K562 (cell line): ENCODE measurements around the gene TRABD2B. TPM values are rescaled to one million over a fixed set of nuclear protein-coding genes. Genes with fewer than 3 reads are reported as not detected.

Experiments
- ATAC-seq: fragments of 200-7000 bp; cut with Tn5 transposase; 3 replicates; pipeline ENCODE4 v1.9.1; 2020; ENCODE audit warnings: moderate library complexity
- BruUV-seq: library from RNA; stranded (reverse); fragments of 400-500 nt; replicated peaks from 2 replicates; lab custom pipeline; 2021; lab: Mats Ljungman, UMichigan
- CTCF ChIA-PET: fragments of 300-600 bp; formaldehyde crosslinking; extraction: SDS; loops from one replicate; lab custom pipeline; 2021; ENCODE audit warnings: low intra/inter-chr PET ratio; lab: Yijun Ruan, JAX
- POLR2A ChIA-PET: fragments of 300-600, 350-650 bp; sonication (Branson Sonifier 250); formaldehyde crosslinking; extraction: SDS; loops from one replicate; lab custom pipeline; 2021; ENCODE audit warnings: antibody characterized with exemption, inconsistent platforms; lab: Yijun Ruan, JAX
- DNase-seq, 4 experiments: peaks; one replicate each; pipeline versions ENCODE4 v3.0.0 to v3.0.0-alpha.2; 2011 to 2018; ENCODE audit warnings: low spot score in 3 of 4, mixed read lengths in 3 of 4; ENCODE audit errors: extremely low read depth in 1 of 4
- FAIRE-seq: peaks from 2 replicates; lab custom pipeline; 2011; peaks lifted over from hg19 to GRCh38; lab: Jason Lieb, UNC
- H2AFZ ChIP-seq: 2 replicates; pipeline ENCODE4 v1.6.0; 2011; ENCODE audit warnings: low read depth, low read length, control low read depth, inconsistent platforms
- H3K27ac ChIP-seq: fragments of 200-600 bp; 3 replicates; pipeline ENCODE4 v1.8.0; 2011; ENCODE audit warnings: low read depth, mild to moderate bottlenecking, control low read depth, inconsistent platforms, low read length, moderate library complexity, mixed read lengths; ENCODE audit errors: extremely low read depth
- H3K27me3 ChIP-seq, 2 experiments: fragments of 300-600 bp in 1 of 2; 2 replicates in 1 of 2; 3 replicates in 1 of 2; pipeline versions ENCODE4 v1.6.0 to v1.8.0; 2011; ENCODE audit warnings: inconsistent platforms in 2 of 2, low read length in 2 of 2, mild to moderate bottlenecking in 1 of 2, mixed read lengths in 1 of 2, moderate library complexity in 1 of 2; ENCODE audit not compliant: control insufficient read depth in 2 of 2, insufficient read depth in 2 of 2
- H3K36me3 ChIP-seq: fragments of 300-600 bp; 3 replicates; pipeline ENCODE4 v1.8.0; 2011; ENCODE audit warnings: mild to moderate bottlenecking, low read length, inconsistent platforms; ENCODE audit not compliant: control insufficient read depth, insufficient read depth
- H3K4me1 ChIP-seq, 2 experiments: fragments of 200-600 bp in 1 of 2; replicated peaks in 1 of 2; 2 replicates in 1 of 2; 3 replicates in 1 of 2; pipeline versions ENCODE4 v1.5.1 to v1.8.0; 2011; ENCODE audit warnings: inconsistent platforms in 2 of 2, low read length in 2 of 2, mild to moderate bottlenecking in 1 of 2, mixed read lengths in 1 of 2, moderate library complexity in 1 of 2; ENCODE audit not compliant: control insufficient read depth in 2 of 2, insufficient read depth in 2 of 2
- H3K4me2 ChIP-seq: 2 replicates; pipeline ENCODE4 v1.6.1; 2011; ENCODE audit warnings: low read length, control low read depth, inconsistent platforms, mixed read lengths; ENCODE audit not compliant: insufficient read depth
- H3K4me3 ChIP-seq: fragments of 200-600 bp; sonication (generic), shearing (Covaris generic); 2 replicates; pipeline ENCODE4 v1.5.1; 2016; ENCODE audit warnings: control low read depth, inconsistent platforms
- H3K79me2 ChIP-seq: fragments of 200-600 bp; 3 replicates; pipeline ENCODE4 v1.8.0; 2011; ENCODE audit warnings: low read length, inconsistent platforms; ENCODE audit not compliant: control insufficient read depth, insufficient read depth
- H3K9ac ChIP-seq, 2 experiments: 2 replicates each; pipeline versions ENCODE4 v1.6.0 to v1.6.1; 2011; ENCODE audit warnings: low read depth in 2 of 2, low read length in 2 of 2, control low read depth in 1 of 2, inconsistent platforms in 1 of 2, mild to moderate bottlenecking in 1 of 2, mixed read lengths in 1 of 2; ENCODE audit not compliant: insufficient read depth in 1 of 2
- H3K9me1 ChIP-seq: one replicate; pipeline ENCODE4 v1.6.0; 2011; ENCODE audit warnings: inconsistent platforms, mild to moderate bottlenecking, low read length, moderate library complexity; ENCODE audit not compliant: control insufficient read depth, insufficient read depth
- H3K9me3 ChIP-seq: replicated peaks from 2 replicates; pipeline ENCODE4 v1.5.1; 2011; ENCODE audit warnings: low read depth, low read length, inconsistent platforms; ENCODE audit not compliant: control insufficient read depth, insufficient read depth
- H4K20me1 ChIP-seq: replicated peaks from 2 replicates; pipeline ENCODE4 v1.6.1; 2011; ENCODE audit warnings: low read length, inconsistent platforms, mixed read lengths; ENCODE audit not compliant: control insufficient read depth, insufficient read depth
- ARID1B ChIP-seq: fragments of 450-650 bp; IDR thresholded peaks from 2 replicates; pipeline ENCODE4 v1.6.1; 2016; ENCODE audit warnings: antibody characterized with exemption, mild to moderate bottlenecking, inconsistent platforms
- CBX3 ChIP-seq, 2 experiments: IDR thresholded peaks; 1 replicate in 1 of 2; 2 replicates in 1 of 2; pipeline ENCODE4 v1.6.1; 2012; ENCODE audit warnings: inconsistent platforms in 2 of 2, low read length in 2 of 2, borderline replicate concordance in 1 of 2, control low read depth in 1 of 2
- CXXC5 ChIP-seq: fragments of 250-450 bp; sonication (Bioruptor Pico); IDR thresholded peaks from 2 replicates; pipeline ENCODE4 v1.8.0; 2022; ENCODE audit warnings: inconsistent platforms, mild to moderate bottlenecking, moderate library complexity
- HNRNPL ChIP-seq: fragments of 200-400 bp; formaldehyde crosslinking; IDR thresholded peaks from 2 replicates; pipeline ENCODE4 v1.6.1; 2017; ENCODE audit warnings: low read depth, mild to moderate bottlenecking, low read length
- HSF4 ChIP-seq: fragments of 250-450 bp; sonication (Bioruptor Pico); IDR thresholded peaks from 2 replicates; pipeline ENCODE4 v2.1.2; 2022; ENCODE audit warnings: mild to moderate bottlenecking, moderate library complexity, borderline replicate concordance
- ILK ChIP-seq: fragments of 450-650 bp; IDR thresholded peaks from 2 replicates; pipeline ENCODE4 v1.6.1; 2016; ENCODE audit warnings: missing genetic modification characterization, low read depth, mild to moderate bottlenecking, missing compliant biosample characterization, moderate library complexity, borderline replicate concordance
- MAFK ChIP-seq: IDR thresholded peaks from 2 replicates; pipeline ENCODE4 v1.6.1; 2011; ENCODE audit warnings: low read length, improper control_type of control experiment
- MEF2D ChIP-seq: conservative IDR thresholded peaks from 2 replicates; pipeline ENCODE4 v1.6.1; 2016; ENCODE audit warnings: low read depth, missing genetic modification characterization, missing compliant biosample characterization
- POLR2AphosphoS2 ChIP-seq: IDR thresholded peaks from 2 replicates; pipeline ENCODE4 v1.6.1; 2012; ENCODE audit warnings: low read length, improper control_type of control experiment
- POU5F1 ChIP-seq: fragments of 150-350 bp; IDR thresholded peaks from 2 replicates; pipeline ENCODE4 v1.6.1; 2014; ENCODE audit warnings: borderline replicate concordance, low read length, low read depth, mild to moderate bottlenecking; ENCODE audit not compliant: partially characterized antibody
- PYGO2 ChIP-seq: fragments of 450-650 bp; IDR thresholded peaks from 2 replicates; pipeline ENCODE4 v1.6.1; 2016; ENCODE audit warnings: mild to moderate bottlenecking, missing genetic modification characterization, moderate library complexity, missing compliant biosample characterization
- TARDBP ChIP-seq: fragments of 450-650 bp; IDR thresholded peaks from 2 replicates; pipeline ENCODE4 v1.6.1; 2016
- ZNF24 ChIP-seq: fragments of 450-650 bp; IDR thresholded peaks from 2 replicates; pipeline ENCODE4 v1.6.1; 2016
- ZNF347 ChIP-seq: fragments of 450-650 bp; formaldehyde crosslinking; IDR thresholded peaks from 2 replicates; pipeline ENCODE4 v1.4.0; 2020; ENCODE audit warnings: low read depth, mild to moderate bottlenecking, moderate library complexity
- ZNF76 ChIP-seq: fragments of 250-450 bp; sonication (Bioruptor Pico); IDR thresholded peaks from 2 replicates; pipeline ENCODE4 v1.4.0; 2020; ENCODE audit warnings: mild to moderate bottlenecking, moderate library complexity, borderline replicate concordance
- ZNF77 ChIP-seq: fragments of 250-450 bp; sonication (Bioruptor Pico); IDR thresholded peaks from 2 replicates; pipeline ENCODE4 v1.5.0; 2020
- WGBS: fragments of 100-300 bp; shearing (Covaris generic); methylation state at CpG from one replicate; pipeline ENCODE4 v1.1.6; 2016; ENCODE audit warnings: low coverage, mixed read lengths; ENCODE audit not compliant: insufficient coverage; ENCODE audit errors: missing lambda C conversion rate; 5-methylcytosine and 5-hydroxymethylcytosine counted together
- in situ Hi-C: fragments of 300-500 bp; cut with MboI; formaldehyde crosslinking; loops from 4 replicates; pipeline ENCODE4 v1.15.0; 2018; ENCODE audit warnings: inconsistent platforms, mixed read lengths
- intact Hi-C: fragments of 100-400 bp; cut with micrococcal nuclease; formaldehyde crosslinking; loops from 2 replicates; pipeline ENCODE4 v1.14.2; 2022
- polyA plus RNA-seq, 8 experiments: library from polyadenylated mRNA; depleted of rRNA in 4 of 8; stranded (reverse) in 5 of 8; unstranded in 3 of 8; fragments of >200 nt; fragmentation: Nextera tagmentation in 2 of 8; fragmentation: Illumina TruSeq in 1 of 8; extraction: Ambion mirVana in 2 of 8; extraction: Trizol in 1 of 8; gene quantifications; 2 replicates each; pipeline versions ENCODE4 v1.2.1 to v1.2.3, GENCODE V29; 2011 to 2014; ENCODE audit warnings: inconsistent platforms in 1 of 8, missing spikeins in 1 of 8
- total RNA-seq, 7 experiments: library from RNA; depleted of rRNA in 6 of 7; stranded (reverse); fragments of >200 nt in 6 of 7; fragmentation: Illumina TruSeq in 2 of 7; extraction: Trizol in 2 of 7; gene quantifications; 2 replicates each; pipeline versions ENCODE4 v1.2.1 to v1.2.3, GENCODE V29; 2011 to 2021; ENCODE audit warnings: low replicate concordance in 1 of 7
- TF ChIP-seq, protein P1 (sequence below): fragments of 450-650 bp; conservative IDR thresholded peaks from 2 replicates; pipeline ENCODE4 v1.6.1; 2016; ENCODE audit warnings: missing genetic modification characterization, low read depth, mild to moderate bottlenecking, control low read depth, missing compliant biosample characterization
- TF ChIP-seq, protein P2 (sequence below): sonication (generic); formaldehyde crosslinking; IDR thresholded peaks from 2 replicates; pipeline ENCODE4 v1.8.0; 2023; ENCODE audit warnings: mild to moderate bottlenecking, missing genetic modification reagents

Gene TRABD2B
- total and polyA plus RNA-seq, 9 of the 15 experiments (the other 6 are each of a cell fraction or from before 2014, with no cell fraction given), result not detected

DNA sequence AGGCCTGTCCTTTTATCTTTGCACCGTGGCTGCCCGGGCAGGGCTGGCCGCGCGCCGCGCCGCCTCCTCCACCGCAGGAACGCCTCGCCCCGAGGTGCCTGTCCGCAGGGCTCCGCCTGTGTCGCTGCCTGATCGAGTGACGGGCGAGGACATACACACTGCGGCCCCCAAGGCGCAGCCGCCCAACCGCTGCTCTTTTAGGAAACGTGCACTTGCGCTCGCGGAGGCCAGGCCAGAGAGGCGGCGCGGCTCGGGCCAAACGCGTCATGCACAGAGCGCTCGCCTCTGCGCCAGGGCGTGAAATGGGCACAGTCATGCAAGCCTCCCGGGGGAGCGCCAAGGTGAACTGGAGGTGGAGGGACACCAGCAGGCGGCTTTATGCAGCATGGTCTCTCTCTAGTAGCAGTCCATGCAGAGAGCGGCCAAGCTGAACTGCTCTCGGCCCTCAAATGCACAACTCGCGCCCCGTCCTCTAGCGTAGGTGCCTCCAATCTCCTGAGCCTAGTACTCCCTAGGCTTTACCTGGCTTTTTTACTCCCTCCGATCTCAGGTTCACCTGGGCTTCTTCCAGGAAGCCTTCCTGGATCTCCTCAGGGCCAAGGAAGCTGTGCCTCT lies 12.9 kb downstream of the TRABD2B start:
- intact Hi-C loops (no loop called here), in situ Hi-C loops (no loop called here)
- Histone ChIP-seq H2AFZ (no peak overlapping the region), H3K36me3 (no peaks in the 10 kb centered on the region), H3K27ac (no peak overlapping the region), H4K20me1 (no peaks in the 10 kb centered on the region), H3K9me1 (peaks cover 3% of the 10 kb centered on the region), H3K27me3 (peaks cover 20 to 42% of the 10 kb centered on the region in 2 experiments), H3K9me3 (no peaks in the 10 kb centered on the region), H3K4me1 (peaks cover 0 to 5% of the 10 kb centered on the region in 2 experiments; a peak in 1 of 5 replicates), H3K4me2 (no peak overlapping the region), H3K9ac (no peak overlapping the region), H3K4me3 (no peak overlapping the region), H3K79me2 (no peaks in the 10 kb centered on the region)
- ChIA-PET CTCF (no interaction called here), POLR2A (interaction anchor here (0.9 kb wide), 1 partner anchor 10 kb away, joined by 3 read pairs; no protein-coding TSS in a partner anchor)
- WGBS, result 9% methylated on average over 44 of the region's 46 CpGs
- DNase-seq, result no peak
- no peak for FAIRE-seq
- TF ChIP-seq HNRNPL (no peak), PYGO2 (tag) (no peak), POLR2AphosphoS2 (no peak), TARDBP (no peak), ZNF347 (CRISPR knock-in tag) (no peak), MAFK (no peak), ZNF77 (CRISPR knock-in tag) (no peak), ILK (tag) (no peak), CXXC5 (CRISPR knock-in tag) (no peak), MEF2D (tag) (no peak), CBX3 (IDR thresholded peaks at IDR 0.05; ENCODE audit: borderline replicate concordance in 1 of 2, low read length in 2 of 2) (no peak), ZNF76 (no peak), ZNF24 (no peak), HSF4 (no peak), ARID1B (no peak), POU5F1 (no peak)
- TF ChIP-seq, protein P1, sequence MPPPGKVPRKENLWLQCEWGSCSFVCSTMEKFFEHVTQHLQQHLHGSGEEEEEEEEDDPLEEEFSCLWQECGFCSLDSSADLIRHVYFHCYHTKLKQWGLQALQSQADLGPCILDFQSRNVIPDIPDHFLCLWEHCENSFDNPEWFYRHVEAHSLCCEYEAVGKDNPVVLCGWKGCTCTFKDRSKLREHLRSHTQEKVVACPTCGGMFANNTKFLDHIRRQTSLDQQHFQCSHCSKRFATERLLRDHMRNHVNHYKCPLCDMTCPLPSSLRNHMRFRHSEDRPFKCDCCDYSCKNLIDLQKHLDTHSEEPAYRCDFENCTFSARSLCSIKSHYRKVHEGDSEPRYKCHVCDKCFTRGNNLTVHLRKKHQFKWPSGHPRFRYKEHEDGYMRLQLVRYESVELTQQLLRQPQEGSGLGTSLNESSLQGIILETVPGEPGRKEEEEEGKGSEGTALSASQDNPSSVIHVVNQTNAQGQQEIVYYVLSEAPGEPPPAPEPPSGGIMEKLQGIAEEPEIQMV (tag), result no peak
- TF ChIP-seq, protein P2, sequence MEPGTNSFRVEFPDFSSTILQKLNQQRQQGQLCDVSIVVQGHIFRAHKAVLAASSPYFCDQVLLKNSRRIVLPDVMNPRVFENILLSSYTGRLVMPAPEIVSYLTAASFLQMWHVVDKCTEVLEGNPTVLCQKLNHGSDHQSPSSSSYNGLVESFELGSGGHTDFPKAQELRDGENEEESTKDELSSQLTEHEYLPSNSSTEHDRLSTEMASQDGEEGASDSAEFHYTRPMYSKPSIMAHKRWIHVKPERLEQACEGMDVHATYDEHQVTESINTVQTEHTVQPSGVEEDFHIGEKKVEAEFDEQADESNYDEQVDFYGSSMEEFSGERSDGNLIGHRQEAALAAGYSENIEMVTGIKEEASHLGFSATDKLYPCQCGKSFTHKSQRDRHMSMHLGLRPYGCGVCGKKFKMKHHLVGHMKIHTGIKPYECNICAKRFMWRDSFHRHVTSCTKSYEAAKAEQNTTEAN (CRISPR knock-in tag), result no peak
- no TSS peak for BruUV-seq
- peak; percentile 43 for ATAC-seq
